Effector memory CD8-positive, alpha-beta T cell (primary cell): ENCODE measurements around the gene KLHL5.
"Not testable (repeated sequence)": the region's sequence is repeated elsewhere in the genome, so short reads cannot be mapped to it uniquely, and the experiment has no call there.

Experiments
- ATAC-seq: fragments of 150-1000 bp; cut with Tn5 transposase; replicated peaks from 2 replicates; pipeline ENCODE4 v1.10.0; 2021; ENCODE audit warnings: mild to moderate bottlenecking, moderate library complexity
- DNase-seq, 3 experiments: peaks; one replicate each; pipeline ENCODE4 v3.0.0; 2021
- H3K27ac Mint-ChIP-seq, 2 donors: one replicate each; pipeline ENCODE4 v1.8.0; 2022; ENCODE audit warnings: mild to moderate bottlenecking in 2 of 2, mixed read lengths in 2 of 2, moderate library complexity in 2 of 2
- H3K27me3 Mint-ChIP-seq, 2 donors: one replicate each; pipeline ENCODE4 v1.8.0; 2022; ENCODE audit warnings: mixed read lengths in 2 of 2
- H3K36me3 Mint-ChIP-seq: one replicate; pipeline ENCODE4 v1.8.0; 2022; ENCODE audit warnings: mild to moderate bottlenecking, moderate library complexity, mixed read lengths; ENCODE audit not compliant: insufficient read depth
- H3K4me1 Mint-ChIP-seq, 2 donors: one replicate each; pipeline ENCODE4 v1.8.0; 2022; ENCODE audit warnings: low read depth in 2 of 2, mixed read lengths in 2 of 2
- H3K4me3 Mint-ChIP-seq, 2 donors: one replicate each; pipeline ENCODE4 v1.8.0; 2022; ENCODE audit warnings: mild to moderate bottlenecking in 2 of 2, mixed read lengths in 2 of 2, moderate library complexity in 2 of 2
- H3K9me3 Mint-ChIP-seq, 2 donors: one replicate each; pipeline ENCODE4 v1.8.0; 2022; ENCODE audit warnings: mixed read lengths in 2 of 2
- total RNA-seq, 9 experiments: gene quantifications; one replicate each; lab custom pipeline; 2026; lab: John Stamatoyannopoulos, UW

KLHL5 gene
- total RNA-seq: 13.1 to 46.9 (median 32.6) reads per million in 9 experiments

DNA sequence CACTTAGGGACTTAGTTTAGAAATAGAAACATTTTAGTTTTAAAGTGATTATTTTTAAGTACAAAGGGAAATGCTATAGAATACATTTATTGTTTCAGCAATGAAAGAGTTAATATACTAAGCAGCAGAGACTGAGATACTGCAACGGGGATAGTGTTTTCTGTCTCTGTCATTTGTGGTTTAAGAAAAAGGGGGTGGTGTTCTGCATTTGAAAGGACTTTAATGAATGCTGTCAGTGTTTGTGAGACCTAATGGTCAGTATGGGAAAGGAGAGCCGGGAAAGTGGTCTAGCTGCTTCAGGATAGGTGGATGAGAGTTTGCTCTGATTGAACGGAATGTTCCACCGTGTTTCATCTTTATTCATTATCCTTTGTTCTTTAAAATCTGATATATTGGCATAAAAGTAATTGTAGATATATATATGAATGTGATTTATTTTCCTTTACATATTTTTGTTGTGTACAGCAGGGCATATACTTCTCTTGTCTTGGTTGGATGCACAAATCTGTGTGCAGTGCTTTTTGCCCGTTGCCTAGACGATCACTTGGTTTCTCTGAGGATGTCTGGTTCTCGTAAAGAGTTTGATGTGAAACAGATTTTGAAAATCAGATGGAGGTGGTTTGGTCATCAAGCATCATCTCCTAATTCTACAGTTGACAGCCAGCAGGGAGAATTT lies at the start of gene KLHL5:
Gene KLHL5, plus strand, starts transcription at position 139 of the 676 bp plus-strand sequence. Its CDS starts 421 bp downstream, at position 560.
- Mint-ChIP-seq H3K9me3 (no peaks in the 10 kb centered on the region), H3K27ac (no peak within 1 kb of the TSS)

DNA sequence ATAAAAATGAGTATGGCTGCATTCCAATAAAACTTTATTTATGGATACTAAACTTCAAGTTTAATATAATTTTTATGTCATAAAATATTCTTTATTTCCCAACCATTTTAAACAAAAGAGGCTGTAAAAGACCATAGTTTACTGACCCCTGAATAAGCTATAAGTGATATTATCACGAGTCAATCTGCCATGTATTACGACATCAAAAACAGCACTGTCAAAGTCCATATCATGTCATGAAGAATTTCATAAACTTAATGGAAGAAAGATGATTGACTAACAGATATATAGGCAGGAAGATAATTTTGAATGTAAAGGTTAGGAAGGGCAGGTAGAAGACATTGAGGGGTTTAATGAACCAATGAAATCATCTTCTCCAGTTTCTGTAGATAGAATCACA lies 48.0 kb upstream of the KLHL5 start:
- Mint-ChIP-seq H3K27ac (no peak overlapping the region), H3K4me1 (peaks cover 10 to 22% of the 10 kb centered on the region in 2 donors), H3K27me3 (no peaks in the 10 kb centered on the region), H3K9me3 (peaks cover 6% of the 10 kb centered on the region in 2 donors), H3K36me3 (peaks cover 3% of the 10 kb centered on the region), H3K4me3 (no peak overlapping the region)
- no peak for ATAC-seq
- DNase-seq: no peak

More for the DNA sequence above, at the start of gene KLHL5:
- Mint-ChIP-seq H3K27me3 (no peaks in the 10 kb centered on the region), H3K4me3 (no peak within 1 kb of the TSS), H3K36me3 (no peaks in the 10 kb centered on the region), H3K4me1 (peaks cover 9 to 10% of the 10 kb centered on the region in 2 donors)
- ATAC-seq (no peak), DNase-seq (no peak)

- Mint-ChIP-seq H3K4me3 (no peak overlapping the region), H3K36me3 (peaks cover 9% of the 10 kb centered on the region), H3K27me3 (no peaks in the 10 kb centered on the region), H3K9me3 (peaks cover 4 to 6% of the 10 kb centered on the region in 2 donors), H3K27ac (no peak overlapping the region), H3K4me1 (peaks cover 1 to 7% of the 10 kb centered on the region in 2 donors)
- ATAC-seq (no peak), DNase-seq (no peak)
Measured at GRCh38 chr4:39020130-39020529, 41.9 kb upstream of the KLHL5 start.

DNA sequence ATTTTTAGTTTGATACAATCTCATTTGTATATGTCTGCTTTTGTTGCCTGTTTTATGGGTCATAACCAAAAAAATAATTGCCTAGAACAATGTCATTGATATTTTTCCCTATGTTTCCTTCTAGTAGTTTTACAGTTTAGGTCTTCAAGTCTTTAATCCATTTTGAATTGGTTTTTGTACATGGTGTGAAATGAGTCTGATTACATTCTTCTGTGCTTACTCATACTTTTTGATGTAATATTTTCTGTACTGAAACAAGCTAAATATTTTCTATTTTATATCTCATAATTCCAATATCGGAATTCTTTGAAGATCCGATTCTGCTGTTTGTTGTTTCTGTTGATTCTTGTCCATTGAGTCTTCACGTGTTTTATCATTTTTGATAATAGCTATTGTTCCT lies 40.4 kb upstream of the KLHL5 start:
- DNase-seq: no peak
- H3K4me1 Mint-ChIP-seq: peaks cover 1 to 7% of the 10 kb centered on the region in 2 donors
- no peak overlapping the region for H3K4me3 Mint-ChIP-seq
- H3K27me3 Mint-ChIP-seq: no peaks in the 10 kb centered on the region
- H3K36me3 Mint-ChIP-seq: peaks cover 13% of the 10 kb centered on the region
- no peaks in the 10 kb centered on the region for H3K9me3 Mint-ChIP-seq
- no peak overlapping the region for H3K27ac Mint-ChIP-seq
- no peak for ATAC-seq

DNA sequence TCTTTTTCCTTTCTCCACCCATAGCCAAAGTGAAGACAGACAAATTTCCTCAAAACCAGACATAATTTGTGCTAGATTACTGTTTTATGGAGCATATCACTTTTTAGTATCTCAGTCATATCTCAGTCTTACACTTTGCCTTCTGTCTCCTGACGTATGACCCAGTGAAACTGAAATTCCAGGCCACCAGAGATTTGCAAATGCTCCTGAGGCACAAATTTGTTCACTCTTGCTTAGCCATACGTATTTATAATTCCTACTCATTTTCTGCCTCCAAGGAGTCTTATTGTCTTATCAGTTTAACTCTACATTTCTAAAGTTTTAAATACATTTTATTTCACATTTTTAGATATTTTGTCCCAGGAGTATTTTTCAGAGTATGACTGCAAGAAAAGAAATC lies 39.8 kb upstream of the KLHL5 start:
- no peak overlapping the region for H3K27ac Mint-ChIP-seq
- H3K4me1 Mint-ChIP-seq: peaks cover 0 to 9% of the 10 kb centered on the region in 2 donors
- DNase-seq (no peak), ATAC-seq (no peak)
- H3K9me3 Mint-ChIP-seq: no peaks in the 10 kb centered on the region
- peaks cover 13% of the 10 kb centered on the region for H3K36me3 Mint-ChIP-seq
- no peak overlapping the region for H3K4me3 Mint-ChIP-seq
- no peaks in the 10 kb centered on the region for H3K27me3 Mint-ChIP-seq

DNA sequence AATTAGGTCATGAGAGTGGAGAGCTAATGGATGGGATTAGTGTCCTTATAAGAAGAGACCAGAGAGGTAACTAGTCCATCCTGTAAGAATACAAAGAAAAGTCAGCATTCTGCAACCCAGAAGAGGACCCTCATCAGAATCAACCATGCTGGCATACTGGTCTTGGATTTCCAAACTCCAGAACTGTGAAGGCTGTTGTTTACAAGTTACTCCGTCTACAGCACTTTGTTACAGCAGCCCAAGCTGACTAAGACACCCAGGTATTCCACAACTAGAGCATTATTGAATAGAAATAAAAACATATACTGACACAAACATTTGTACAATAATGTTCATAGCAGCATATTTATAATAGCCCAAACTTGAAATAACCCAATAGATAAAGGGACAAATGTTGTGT lies 39.0 kb upstream of the KLHL5 start:
- Mint-ChIP-seq H3K27ac (no peak overlapping the region), H3K36me3 (peaks cover 13% of the 10 kb centered on the region), H3K4me1 (peaks cover 0 to 11% of the 10 kb centered on the region in 2 donors), H3K9me3 (no peaks in the 10 kb centered on the region), H3K27me3 (no peaks in the 10 kb centered on the region), H3K4me3 (no peak overlapping the region)
- ATAC-seq: no peak
- no peak for DNase-seq

DNA sequence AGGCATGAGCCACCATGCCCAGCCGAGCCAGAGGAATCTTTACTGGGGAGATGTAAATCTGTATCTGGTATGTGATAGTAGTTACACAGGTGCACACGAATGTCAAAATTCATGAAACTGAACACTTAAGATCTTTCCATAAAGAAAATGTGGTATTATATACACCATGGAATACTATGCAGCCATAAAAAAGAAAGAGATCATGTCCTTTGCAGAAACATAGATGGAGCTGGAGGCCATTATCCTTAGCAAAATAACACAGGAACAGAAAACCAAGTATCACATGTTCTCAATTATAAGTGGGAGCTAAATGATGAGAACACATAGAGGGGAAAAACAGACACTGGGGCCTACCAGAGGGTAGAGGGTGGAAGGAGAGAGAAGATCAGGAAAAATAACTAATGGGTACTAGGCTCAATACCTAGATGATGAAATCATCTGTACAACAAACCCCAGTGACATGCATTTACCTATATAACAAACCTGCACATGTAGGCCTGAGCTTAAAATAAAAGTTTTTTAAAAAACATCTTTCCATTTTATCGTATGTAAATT lies 37.6 kb upstream of the KLHL5 start:
- H3K36me3 Mint-ChIP-seq: peaks cover 16% of the 10 kb centered on the region
- H3K27ac Mint-ChIP-seq: no peak overlapping the region
- no peaks in the 10 kb centered on the region for H3K27me3 Mint-ChIP-seq
- DNase-seq (no peak), ATAC-seq (no peak)
- no peak overlapping the region for H3K4me3 Mint-ChIP-seq
- no peaks in the 10 kb centered on the region for H3K9me3 Mint-ChIP-seq
- H3K4me1 Mint-ChIP-seq: peaks cover 5 to 23% of the 10 kb centered on the region in 2 donors

DNA sequence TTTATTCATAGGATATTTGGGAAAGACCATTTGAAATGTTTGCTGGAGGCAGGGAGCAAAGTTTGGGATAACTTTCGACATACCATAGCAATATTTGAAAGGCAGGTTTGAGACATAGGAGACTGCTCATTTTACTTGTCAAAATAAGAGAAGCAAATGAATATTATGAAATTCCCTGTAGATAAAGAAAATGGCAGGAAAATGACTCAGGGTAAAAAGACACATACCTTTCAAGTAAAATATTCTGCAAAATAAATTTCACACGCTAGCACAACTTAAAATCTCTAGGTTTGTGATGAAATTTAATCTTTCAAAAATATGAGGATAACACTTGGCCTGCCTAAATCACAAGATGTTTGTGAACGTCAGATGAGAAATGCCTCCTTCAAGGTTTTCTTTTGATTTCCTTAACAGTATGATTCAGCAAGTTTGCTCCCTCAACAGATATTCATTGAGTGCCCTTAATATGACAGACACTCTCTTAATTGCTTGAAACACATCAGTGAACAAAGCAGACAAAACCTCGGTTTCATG lies 36.4 kb upstream of the KLHL5 start:
- peaks cover 16% of the 10 kb centered on the region for H3K36me3 Mint-ChIP-seq
- no peaks in the 10 kb centered on the region for H3K9me3 Mint-ChIP-seq
- DNase-seq (no peak), ATAC-seq (no peak)
- H3K27ac Mint-ChIP-seq: peak overlapping the region in 1 of 2 donors; percentile 23
- no peaks in the 10 kb centered on the region for H3K27me3 Mint-ChIP-seq
- H3K4me1 Mint-ChIP-seq: peaks cover 10 to 31% of the 10 kb centered on the region in 2 donors
- no peak overlapping the region for H3K4me3 Mint-ChIP-seq

DNA sequence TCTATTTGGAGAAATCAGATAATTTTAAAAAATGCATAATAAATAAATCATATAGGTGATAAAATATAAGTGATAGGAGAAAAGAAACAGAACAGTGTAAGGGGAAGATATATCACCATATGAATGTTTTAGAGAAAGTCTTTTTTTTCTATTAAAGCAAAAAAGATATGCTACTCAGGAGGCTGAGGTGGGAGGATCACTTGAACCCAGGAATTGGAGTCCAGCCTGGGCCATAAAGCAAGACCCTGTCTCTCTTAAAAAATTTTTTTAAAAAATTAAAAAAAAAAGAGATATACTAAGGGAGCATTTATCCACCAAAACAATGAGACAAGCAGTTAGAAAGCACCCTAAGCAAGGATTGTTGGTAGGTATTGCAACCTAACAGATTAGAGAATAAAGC lies 35.9 kb upstream of the KLHL5 start:
- H3K4me1 Mint-ChIP-seq: peaks cover 10 to 31% of the 10 kb centered on the region in 2 donors
- H3K36me3 Mint-ChIP-seq: peaks cover 16% of the 10 kb centered on the region
- no peaks in the 10 kb centered on the region for H3K27me3 Mint-ChIP-seq
- ATAC-seq: no peak
- no peak overlapping the region for H3K27ac Mint-ChIP-seq
- H3K9me3 Mint-ChIP-seq: no peaks in the 10 kb centered on the region
- H3K4me3 Mint-ChIP-seq: no peak overlapping the region
- no peak for DNase-seq

GRCh38 chr4:39029752-39030694 lies 32.0 kb upstream of the KLHL5 start:
- H3K4me1 Mint-ChIP-seq: peaks cover 17 to 38% of the 10 kb centered on the region in 2 donors
- peak overlapping the region; percentile 82 to 87 for H3K4me3 Mint-ChIP-seq
- ATAC-seq (peak; percentile 30), DNase-seq (peak in 1 of 3 experiments; percentile 9)
- peaks cover 18% of the 10 kb centered on the region for H3K36me3 Mint-ChIP-seq
- no peaks in the 10 kb centered on the region for H3K9me3 Mint-ChIP-seq
- peak overlapping the region; percentile 87 to 88 for H3K27ac Mint-ChIP-seq
- H3K27me3 Mint-ChIP-seq: no peaks in the 10 kb centered on the region

- H3K27ac Mint-ChIP-seq: peak overlapping the region; percentile 87 to 88
- H3K4me3 Mint-ChIP-seq: peak overlapping the region; percentile 82 to 87
- H3K36me3 Mint-ChIP-seq: peaks cover 13% of the 10 kb centered on the region
- no peak for DNase-seq
- H3K9me3 Mint-ChIP-seq: no peaks in the 10 kb centered on the region
- ATAC-seq: no peak
- no peaks in the 10 kb centered on the region for H3K27me3 Mint-ChIP-seq
- H3K4me1 Mint-ChIP-seq: peaks cover 17 to 38% of the 10 kb centered on the region in 2 donors
Measured at GRCh38 chr4:39030725-39031124, 31.3 kb upstream of the KLHL5 start.

- Mint-ChIP-seq H3K27ac (peak overlapping the region; percentile 87 to 88), H3K4me1 (peaks cover 17 to 38% of the 10 kb centered on the region in 2 donors), H3K4me3 (peak overlapping the region; percentile 82 to 87), H3K36me3 (peaks cover 13% of the 10 kb centered on the region)
- ATAC-seq (peak; percentile 22), DNase-seq (peak in 1 of 3 experiments; percentile 8)
- H3K9me3 Mint-ChIP-seq, H3K27me3 Mint-ChIP-seq: not testable (repeated sequence)
Measured at GRCh38 chr4:39031590-39032020, 30.4 kb upstream of the KLHL5 start.
